ENCODE measurements around the gene TBC1D1. TPM values are rescaled to one million over a fixed set of nuclear protein-coding genes. Genes with fewer than 3 reads are reported as not detected.

The TBC1D1 gene
- total RNA-seq, 2 donors from 2014 or later = 23.3 to 28.7 TPM

GRCh38 chr4:37935026-37935425, 44.1 kb downstream of the TBC1D1 start:
- ATAC-seq = no peak
- 86 to 97% methylated on average over 4 of the region's 4 CpGs for WGBS, 2 donors

GRCh38 chr4:37936889-37937498, 46.1 kb downstream of the TBC1D1 start:
- Histone ChIP-seq H3K9me3 (no peaks in the 10 kb centered on the region), H3K27ac (no peak overlapping the region), H3K36me3 (replicated peaks in 1 of 2; ENCODE audit: insufficient read depth in 1 of 2, low read depth in 2 of 2) (no peaks in the 10 kb centered on the region), H3K4me1 (no peaks in the 10 kb centered on the region), H3K4me3 (no peak overlapping the region), H3K27me3 (no peaks in the 10 kb centered on the region)
- DNase-seq = no peak
- no peak for TF ChIP-seq CTCF (IDR thresholded peaks at IDR 0.05)
- 45 to 59% methylated on average over 7 of the region's 7 CpGs for WGBS, 2 donors
- intact Hi-C loops (cut with DNase I) = no loop called here
- no peak for ATAC-seq

More at GRCh38 chr4:37935026-37935425, 44.1 kb downstream of the TBC1D1 start:
- no peaks in the 10 kb centered on the region for H3K27me3 ChIP-seq
- no peak overlapping the region for H3K4me3 ChIP-seq
- no peaks in the 10 kb centered on the region for H3K9me3 ChIP-seq
- TF ChIP-seq CTCF (IDR thresholded peaks at IDR 0.05) (no peak), POLR2A (IDR thresholded peaks at IDR 0.05) (no peak)
- intact Hi-C loops (cut with DNase I) = no loop called here
- DNase-seq = no peak
- no peak overlapping the region for H3K27ac ChIP-seq
- H3K36me3 ChIP-seq (replicated peaks in 1 of 2; ENCODE audit: insufficient read depth in 1 of 2, low read depth in 2 of 2) = no peaks in the 10 kb centered on the region
- no peaks in the 10 kb centered on the region for H3K4me1 ChIP-seq

GRCh38 chr4:37938208-37938607, 47.3 kb downstream of the TBC1D1 start:
- no peak for ATAC-seq

GRCh38 chr4:37946503-37947179, 55.8 kb downstream of the TBC1D1 start:
- H3K4me1 ChIP-seq = peaks cover 3% of the 10 kb centered on the region
- H3K27ac ChIP-seq = no peak overlapping the region
- intact Hi-C loops (cut with DNase I) = no loop called here
- 78 to 89% methylated on average over 10 of the region's 10 CpGs for WGBS, 2 donors
- no peaks in the 10 kb centered on the region for H3K36me3 ChIP-seq (replicated peaks in 1 of 2; ENCODE audit: insufficient read depth in 1 of 2, low read depth in 2 of 2)
- DNase-seq (peak in 1 of 4 donors; percentile 53), ATAC-seq (no peak)
- no peak overlapping the region for H3K4me3 ChIP-seq
- no peak for TF ChIP-seq CTCF (IDR thresholded peaks at IDR 0.05)
- no peak for TF ChIP-seq POLR2A (IDR thresholded peaks at IDR 0.05)
- no peaks in the 10 kb centered on the region for H3K27me3 ChIP-seq
- no peaks in the 10 kb centered on the region for H3K9me3 ChIP-seq

More at GRCh38 chr4:37938208-37938607, 47.3 kb downstream of the TBC1D1 start:
- Histone ChIP-seq H3K27ac (no peak overlapping the region), H3K4me1 (no peaks in the 10 kb centered on the region), H3K9me3 (no peaks in the 10 kb centered on the region), H3K4me3 (no peak overlapping the region), H3K36me3 (replicated peaks in 1 of 2; ENCODE audit: insufficient read depth in 1 of 2, low read depth in 2 of 2) (no peaks in the 10 kb centered on the region), H3K27me3 (no peaks in the 10 kb centered on the region)
- 98 to 99% methylated on average over 3 of the region's 3 CpGs for WGBS, 2 donors
- intact Hi-C loops (cut with DNase I) = no loop called here
- TF ChIP-seq POLR2A (IDR thresholded peaks at IDR 0.05) = no peak
- TF ChIP-seq CTCF (IDR thresholded peaks at IDR 0.05) = no peak
- no peak for DNase-seq

GRCh38 chr4:37948542-37948941, 57.7 kb downstream of the TBC1D1 start:
- no peaks in the 10 kb centered on the region for H3K9me3 ChIP-seq
- no peaks in the 10 kb centered on the region for H3K27me3 ChIP-seq
- ATAC-seq (no peak), DNase-seq (no peak)
- TF ChIP-seq POLR2A (IDR thresholded peaks at IDR 0.05) = no peak
- TF ChIP-seq CTCF (IDR thresholded peaks at IDR 0.05) = no peak
- no peak overlapping the region for H3K27ac ChIP-seq
- intact Hi-C loops (cut with DNase I) = no loop called here
- peaks cover 3% of the 10 kb centered on the region for H3K4me1 ChIP-seq
- H3K36me3 ChIP-seq (replicated peaks in 1 of 2; ENCODE audit: insufficient read depth in 1 of 2, low read depth in 2 of 2) = no peaks in the 10 kb centered on the region
- H3K4me3 ChIP-seq = no peak overlapping the region
- 67 to 78% methylated on average over 4 of the region's 4 CpGs for WGBS, 2 donors

All from body of pancreas (tissue), 4 donors.